K562 (cell line): ENCODE results near the gene OR11L1. TPM values are rescaled to one million over a fixed set of nuclear protein-coding genes. Genes with fewer than 3 reads are reported as not detected.

Experiments
- ADNP ChIP-seq: fragments of 200-800 bp; sonication (Bioruptor generic); IDR thresholded peaks from 2 replicates; pipeline ENCODE4 v1.6.1; 2016; ENCODE audit warnings: missing genetic modification characterization, missing compliant biosample characterization
- ARNT ChIP-seq, 2 experiments: fragments of 450-650 bp; IDR thresholded peaks; 2 replicates each; pipeline ENCODE4 v1.6.1; 2016; ENCODE audit warnings: mild to moderate bottlenecking in 1 of 2
- ATF4 ChIP-seq: fragments of 450-650 bp; formaldehyde crosslinking; IDR thresholded peaks from 2 replicates; pipeline ENCODE4 v1.4.0; 2022; ENCODE audit warnings: mild to moderate bottlenecking, moderate library complexity
- CTBP1 ChIP-seq: fragments of 450-650 bp; IDR thresholded peaks from 2 replicates; pipeline ENCODE4 v1.6.1; 2016; ENCODE audit warnings: borderline replicate concordance
- EHMT2 ChIP-seq: fragments of 450-650 bp; IDR thresholded peaks from 2 replicates; pipeline ENCODE4 v1.6.1; 2018; ENCODE audit warnings: antibody characterized with exemption
- ELF1 ChIP-seq: fragments of 200-800 bp; sonication (Bioruptor generic); IDR thresholded peaks from 2 replicates; pipeline ENCODE4 v1.6.1; 2016; ENCODE audit warnings: missing genetic modification characterization, missing compliant biosample characterization
- ELF4 ChIP-seq: fragments of 450-650 bp; formaldehyde crosslinking; IDR thresholded peaks from 2 replicates; pipeline ENCODE4 v1.4.0; 2022; ENCODE audit warnings: missing genetic modification characterization
- ESRRB ChIP-seq: fragments of 250-450 bp; sonication (Bioruptor Pico); IDR thresholded peaks from 2 replicates; pipeline ENCODE4 v1.5.0; 2020; ENCODE audit warnings: mild to moderate bottlenecking, moderate library complexity, borderline replicate concordance
- FOXP1 ChIP-seq: sonication (generic); formaldehyde crosslinking; IDR thresholded peaks from 2 replicates; pipeline ENCODE4 v1.8.0; 2022; ENCODE audit warnings: mild to moderate bottlenecking, missing genetic modification reagents
- MAFF ChIP-seq: IDR thresholded peaks from 2 replicates; pipeline ENCODE4 v1.6.1; 2012; ENCODE audit warnings: low read length, improper control_type of control experiment
- NCOR1 ChIP-seq: fragments of 450-650 bp; IDR thresholded peaks from 2 replicates; pipeline ENCODE4 v1.6.1; 2016; ENCODE audit warnings: mild to moderate bottlenecking, moderate library complexity
- NFE2L1 ChIP-seq: fragments of 450-650 bp; IDR thresholded peaks from 2 replicates; pipeline ENCODE4 v1.6.1; 2016; ENCODE audit warnings: missing genetic modification characterization, low read depth, mild to moderate bottlenecking, missing compliant biosample characterization, moderate library complexity, borderline replicate concordance
- PRPF4 ChIP-seq: fragments of 200-400 bp; formaldehyde crosslinking; IDR thresholded peaks from one replicate; pipeline ENCODE4 v1.6.1; 2017; ENCODE audit warnings: low read length, low read depth, mild to moderate bottlenecking; ENCODE audit not compliant: insufficient read depth, poor library complexity, severe bottlenecking
- RFX1 ChIP-seq: fragments of 450-650 bp; IDR thresholded peaks from 2 replicates; pipeline ENCODE4 v1.6.1; 2016; ENCODE audit warnings: mild to moderate bottlenecking, moderate library complexity
- SMARCC2 ChIP-seq: fragments of 450-650 bp; IDR thresholded peaks from 2 replicates; pipeline ENCODE4 v1.6.1; 2017; ENCODE audit warnings: antibody characterized with exemption, moderate library complexity, mild to moderate bottlenecking, low read depth
- STAT5A ChIP-seq: IDR thresholded peaks from 2 replicates; pipeline ENCODE4 v1.6.1; 2012; ENCODE audit warnings: low read length, inconsistent platforms, borderline replicate concordance
- ZBTB12 ChIP-seq: fragments of 250-450 bp; sonication (Bioruptor Pico); IDR thresholded peaks from 2 replicates; pipeline ENCODE4 v1.4.0; 2020
- ZKSCAN8 ChIP-seq: fragments of 200-800 bp; sonication (Bioruptor generic); IDR thresholded peaks from 2 replicates; pipeline ENCODE4 v1.6.1; 2016; ENCODE audit warnings: missing genetic modification characterization, missing compliant biosample characterization
- ZNF165 ChIP-seq: fragments of 250-450 bp; sonication (Bioruptor Pico); IDR thresholded peaks from 2 replicates; pipeline ENCODE4 v1.4.0; 2020; ENCODE audit warnings: borderline replicate concordance
- ZNF644 ChIP-seq: fragments of 200-800 bp; sonication (Bioruptor generic); IDR thresholded peaks from 2 replicates; pipeline ENCODE4 v1.6.1; 2016; ENCODE audit warnings: low read depth, missing genetic modification characterization, missing compliant biosample characterization
- ZSCAN29 ChIP-seq: fragments of 450-650 bp; IDR thresholded peaks from 2 replicates; pipeline ENCODE4 v1.6.1; 2017
- polyA plus RNA-seq, 8 experiments: library from polyadenylated mRNA; depleted of rRNA in 4 of 8; stranded (reverse) in 5 of 8; unstranded in 3 of 8; fragments of >200 nt; fragmentation: Nextera tagmentation in 2 of 8; fragmentation: Illumina TruSeq in 1 of 8; extraction: Ambion mirVana in 2 of 8; extraction: Trizol in 1 of 8; gene quantifications; 2 replicates each; pipeline versions ENCODE4 v1.2.1 to v1.2.3, GENCODE V29; 2011 to 2014; ENCODE audit warnings: inconsistent platforms in 1 of 8, missing spikeins in 1 of 8
- total RNA-seq, 7 experiments: library from RNA; depleted of rRNA in 6 of 7; stranded (reverse); fragments of >200 nt in 6 of 7; fragmentation: Illumina TruSeq in 2 of 7; extraction: Trizol in 2 of 7; gene quantifications; 2 replicates each; pipeline versions ENCODE4 v1.2.1 to v1.2.3, GENCODE V29; 2011 to 2021; ENCODE audit warnings: low replicate concordance in 1 of 7
- TF ChIP-seq, protein P1 (sequence below): fragments of 250-450 bp; sonication (Bioruptor Pico); IDR thresholded peaks from 2 replicates; pipeline ENCODE4 v1.5.0; 2020; ENCODE audit warnings: mild to moderate bottlenecking
- TF ChIP-seq, protein P2 (sequence below), 2 experiments: IDR thresholded peaks in 1 of 2; conservative IDR thresholded peaks in 1 of 2; 2 replicates each; pipeline ENCODE4 v1.6.1; 2016; ENCODE audit warnings: low read depth in 2 of 2, mild to moderate bottlenecking in 1 of 2, missing compliant biosample characterization in 1 of 2, missing genetic modification characterization in 1 of 2, moderate library complexity in 1 of 2

Gene OR11L1
- total and polyA plus RNA-seq, 9 of the 15 experiments (the other 6 are each of a cell fraction or from before 2014, with no cell fraction given) = not detected

- TF ChIP-seq NFE2L1 = no peak
- peak; percentile 97 for TF ChIP-seq CTBP1
- no peak; the same call in 1 of the 2 replicates for TF ChIP-seq ZNF644
- peak; percentile 50 for TF ChIP-seq ELF1
- TF ChIP-seq EHMT2 = no peak
- TF ChIP-seq, protein P1, sequence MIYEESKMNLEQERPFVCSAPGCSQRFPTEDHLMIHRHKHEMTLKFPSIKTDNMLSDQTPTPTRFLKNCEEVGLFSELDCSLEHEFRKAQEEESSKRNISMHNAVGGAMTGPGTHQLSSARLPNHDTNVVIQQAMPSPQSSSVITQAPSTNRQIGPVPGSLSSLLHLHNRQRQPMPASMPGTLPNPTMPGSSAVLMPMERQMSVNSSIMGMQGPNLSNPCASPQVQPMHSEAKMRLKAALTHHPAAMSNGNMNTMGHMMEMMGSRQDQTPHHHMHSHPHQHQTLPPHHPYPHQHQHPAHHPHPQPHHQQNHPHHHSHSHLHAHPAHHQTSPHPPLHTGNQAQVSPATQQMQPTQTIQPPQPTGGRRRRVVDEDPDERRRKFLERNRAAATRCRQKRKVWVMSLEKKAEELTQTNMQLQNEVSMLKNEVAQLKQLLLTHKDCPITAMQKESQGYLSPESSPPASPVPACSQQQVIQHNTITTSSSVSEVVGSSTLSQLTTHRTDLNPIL (CRISPR knock-in tag) = no peak
- TF ChIP-seq ELF4 (CRISPR knock-in tag) = no peak
- peak; percentile 15 for TF ChIP-seq PRPF4
- no peak for TF ChIP-seq ZNF165
- TF ChIP-seq ARNT (IDR thresholded peaks at IDR 0.05) = no peak
- peak; percentile 83 for TF ChIP-seq ZSCAN29
- no peak for TF ChIP-seq RFX1
- no peak for TF ChIP-seq MAFF
- TF ChIP-seq ATF4 (CRISPR knock-in tag) = no peak
- no peak; the same call in 1 of the 2 replicates for TF ChIP-seq FOXP1 (CRISPR knock-in tag)
- TF ChIP-seq NCOR1 = peak; percentile 46
- no peak for TF ChIP-seq ZKSCAN8
- TF ChIP-seq ZBTB12 = no peak
- TF ChIP-seq ADNP (tag) = no peak
- TF ChIP-seq, protein P2, sequence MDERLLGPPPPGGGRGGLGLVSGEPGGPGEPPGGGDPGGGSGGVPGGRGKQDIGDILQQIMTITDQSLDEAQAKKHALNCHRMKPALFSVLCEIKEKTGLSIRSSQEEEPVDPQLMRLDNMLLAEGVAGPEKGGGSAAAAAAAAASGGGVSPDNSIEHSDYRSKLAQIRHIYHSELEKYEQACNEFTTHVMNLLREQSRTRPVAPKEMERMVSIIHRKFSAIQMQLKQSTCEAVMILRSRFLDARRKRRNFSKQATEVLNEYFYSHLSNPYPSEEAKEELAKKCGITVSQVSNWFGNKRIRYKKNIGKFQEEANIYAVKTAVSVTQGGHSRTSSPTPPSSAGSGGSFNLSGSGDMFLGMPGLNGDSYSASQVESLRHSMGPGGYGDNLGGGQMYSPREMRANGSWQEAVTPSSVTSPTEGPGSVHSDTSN (CRISPR knock-in tag; IDR thresholded peaks at IDR 0.05; ENCODE audit: low read depth) = no peak
- TF ChIP-seq, protein P2 (tag; conservative IDR thresholded peaks at IDR 0.05; ENCODE audit: low read depth) = no peak
- 0 out of 2 replicates have a peak, but pooled peaks have one; percentile 2 for TF ChIP-seq SMARCC2
- no peak; the same call in 1 of the 2 replicates for TF ChIP-seq STAT5A
- no peak for TF ChIP-seq ESRRB (CRISPR knock-in tag)
Observed at GRCh38 chr1:247857069-247857984, 15.6 kb upstream of the OR11L1 start, which contains the start of gene TRIM58 (continued).
